GM19438 (cell line): Measurements from ENCODE around the gene CNTNAP5.

ENCODE experiments used
- ATAC-seq: cut with Tn5 transposase; IDR thresholded peaks from one replicate; pipeline ENCODE4 v1.9.1; 2021; ENCODE audit warnings: low read depth; ENCODE audit not compliant: unreplicated experiment

CNTNAP5 gene

DNA sequence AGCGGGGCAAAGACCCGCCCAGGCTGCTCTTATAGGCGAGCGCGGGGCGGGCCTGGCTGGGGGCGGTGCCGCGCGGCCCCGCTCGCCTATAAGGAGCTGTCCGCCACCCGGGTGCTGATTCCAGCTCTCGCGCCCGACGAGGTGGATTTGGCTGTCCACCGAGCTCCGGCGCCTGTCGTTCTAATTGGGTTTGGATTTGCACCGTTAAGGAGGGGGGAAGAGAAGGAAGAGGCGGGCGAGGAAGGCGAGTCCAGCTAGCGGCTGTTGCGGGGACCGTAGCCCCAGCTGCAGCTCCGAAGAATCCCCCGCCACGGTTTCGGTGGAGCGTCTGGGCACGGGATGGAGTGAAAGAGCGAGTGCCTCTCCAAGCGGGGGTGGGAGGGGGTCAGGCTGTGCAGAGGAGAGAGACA lies at the start of gene CNTNAP5:
CNTNAP5 (plus strand) TSS at position 117 of the 410 bp plus-strand sequence. CDS start 364 bp downstream, outside the sequence.
- no peak for ATAC-seq

DNA sequence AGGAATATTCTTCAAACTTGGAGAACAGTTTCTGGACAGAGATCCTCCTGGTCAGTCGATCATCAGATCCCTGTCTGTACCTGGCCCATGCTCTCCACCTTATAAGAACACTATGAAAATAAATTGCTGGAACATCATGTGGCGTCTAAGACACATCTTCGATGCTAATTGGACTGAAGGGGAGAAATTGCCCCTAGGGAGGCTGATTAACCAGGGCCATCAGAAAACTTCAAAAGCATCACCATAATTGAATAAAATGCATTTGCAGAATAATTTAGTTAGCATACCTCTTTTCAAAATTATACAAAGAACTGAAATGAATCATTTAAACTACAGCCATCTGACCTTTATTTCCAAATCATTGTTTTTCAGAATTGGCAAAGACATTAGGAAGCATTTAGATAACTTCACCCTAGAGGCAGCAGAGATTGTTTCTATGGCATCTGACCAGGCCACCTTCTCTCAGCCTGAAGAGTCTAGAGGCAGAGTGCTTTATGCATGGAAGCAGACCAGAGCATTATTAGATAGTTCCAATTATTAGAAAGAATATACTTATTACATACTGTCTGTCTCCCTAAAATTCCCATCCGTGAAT lies 48.9 kb upstream of the CNTNAP5 start:
- ATAC-seq, result no peak

- no peak for ATAC-seq
Measured at GRCh38 chr2:123993728-123994323, 31.3 kb upstream of the CNTNAP5 start.

- no peak for ATAC-seq
Measured at GRCh38 chr2:123999681-124000080, 25.4 kb upstream of the CNTNAP5 start.

- no peak for ATAC-seq
Measured at GRCh38 chr2:124001696-124002430, 23.2 kb upstream of the CNTNAP5 start.

- no peak for ATAC-seq
Measured at GRCh38 chr2:124018890-124019289, 6.2 kb upstream of the CNTNAP5 start.

DNA sequence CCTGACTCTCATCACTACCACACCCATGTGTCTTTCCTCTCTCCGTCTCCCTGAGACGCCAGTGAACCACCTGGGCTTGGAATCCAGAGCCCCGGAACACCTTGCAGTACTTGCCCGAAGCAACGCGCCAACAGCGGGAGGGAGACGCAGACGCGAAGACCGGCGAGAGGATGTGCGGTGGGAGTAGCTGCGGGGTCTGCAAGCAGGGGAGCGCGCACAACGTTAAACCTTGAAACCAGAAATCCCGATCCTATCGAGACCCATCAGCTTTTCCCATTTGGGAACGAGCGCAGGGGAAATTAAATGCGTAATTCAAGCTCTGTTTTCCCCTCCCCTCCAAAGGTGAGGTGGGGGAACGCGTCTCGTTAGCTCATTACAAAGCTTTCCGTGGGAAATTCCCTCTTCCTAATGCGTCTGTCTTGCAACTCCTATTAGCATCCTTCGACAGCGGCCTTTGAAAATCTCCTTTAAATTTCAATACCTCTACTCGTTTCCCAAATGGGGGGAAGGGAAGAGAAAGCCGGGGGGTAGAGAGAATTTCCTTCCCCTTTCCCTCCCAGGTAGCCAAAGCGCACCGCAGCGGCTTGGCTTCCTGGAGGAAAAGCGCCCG lies 421 bp upstream of the CNTNAP5 start:
- ATAC-seq, result no peak

- no peak for ATAC-seq
Measured at GRCh38 chr2:124025891-124026434, 876 bp downstream of the CNTNAP5 start.

DNA sequence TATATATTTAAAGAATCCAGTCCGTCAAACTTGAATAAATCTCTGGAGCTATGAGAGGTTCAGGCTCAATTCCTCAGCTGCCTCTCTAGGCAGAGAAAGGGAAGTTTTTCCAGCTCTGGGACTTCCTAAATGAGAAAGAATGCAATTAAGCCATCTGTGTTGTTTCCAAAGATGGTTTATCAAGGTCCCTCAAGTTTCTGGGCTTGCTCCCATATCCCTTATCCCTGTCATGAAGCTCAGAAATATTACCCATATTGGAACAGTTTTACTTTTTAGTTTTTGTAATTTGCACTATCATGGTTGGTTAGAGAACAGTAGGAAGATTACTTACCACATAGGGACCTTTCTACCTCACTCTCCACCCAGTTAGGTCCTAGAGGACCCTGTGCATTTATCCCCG lies 1.4 kb downstream of the CNTNAP5 start:
- no peak for ATAC-seq

- no peak for ATAC-seq
Measured at GRCh38 chr2:124027182-124027581, 2.1 kb downstream of the CNTNAP5 start.

DNA sequence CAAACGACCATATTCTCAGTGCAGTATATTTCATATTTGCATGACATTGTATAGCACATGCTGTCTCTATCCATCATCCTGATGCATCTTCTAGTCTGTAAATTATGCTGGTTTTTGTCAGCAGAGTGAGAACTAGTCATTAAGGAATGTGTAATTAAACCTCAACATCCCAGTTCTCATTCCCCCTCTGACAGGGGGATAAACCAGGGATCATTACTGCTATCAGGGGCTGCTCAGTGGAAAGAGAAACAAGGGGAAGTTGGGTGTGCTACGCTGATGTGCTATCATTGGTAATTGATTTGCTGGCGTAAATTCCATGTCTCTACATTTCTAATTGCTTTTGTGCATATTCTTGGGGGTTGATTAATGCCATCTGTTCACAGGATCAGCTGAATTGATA lies 7.7 kb downstream of the CNTNAP5 start:
- no peak for ATAC-seq

- no peak for ATAC-seq
Measured at GRCh38 chr2:124034265-124034664, 9.2 kb downstream of the CNTNAP5 start.

DNA sequence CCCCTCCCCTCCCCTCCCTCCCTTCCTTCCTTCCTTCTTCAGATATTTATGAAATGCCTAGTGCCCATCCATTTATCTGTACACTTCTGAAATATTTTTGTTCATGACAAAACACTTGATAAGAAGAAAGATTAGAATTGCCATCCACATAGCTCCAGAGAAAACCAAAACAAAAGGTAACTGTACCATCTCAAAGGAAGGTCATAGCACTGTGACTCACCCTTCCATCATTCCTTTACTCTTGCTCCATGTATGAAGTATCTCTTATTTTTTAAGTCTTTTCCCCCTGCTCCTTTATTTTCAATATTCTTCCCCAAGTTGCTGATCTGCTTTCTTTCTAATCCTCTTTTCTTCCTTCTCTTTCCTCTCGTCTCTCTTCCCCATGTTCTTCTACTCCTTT lies 9.9 kb downstream of the CNTNAP5 start:
- no peak for ATAC-seq

- no peak for ATAC-seq
Measured at GRCh38 chr2:124039032-124039431, 13.9 kb downstream of the CNTNAP5 start.

DNA sequence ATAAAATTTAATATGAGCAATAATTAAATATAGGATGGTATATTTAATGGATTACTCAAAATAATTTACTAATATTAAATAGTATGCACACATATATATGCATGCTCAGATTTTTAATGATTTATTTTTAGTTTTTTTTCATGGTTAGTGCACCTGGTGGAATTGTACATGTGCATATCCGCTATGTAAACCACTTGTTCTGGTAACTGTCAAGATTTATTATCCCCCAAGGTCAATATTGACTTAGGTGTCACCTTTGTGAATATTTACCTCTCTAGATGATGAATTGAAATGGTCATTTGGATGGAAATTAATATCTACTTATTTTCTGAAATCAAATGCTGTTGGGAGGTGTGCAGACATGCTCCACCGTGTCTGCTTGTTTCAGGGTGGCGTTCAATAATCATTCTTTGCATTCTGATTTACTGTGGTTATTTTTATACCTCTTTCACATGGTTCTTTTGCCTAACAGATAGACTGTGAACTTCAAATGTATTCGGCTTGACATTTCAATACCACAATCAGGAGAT lies 14.7 kb downstream of the CNTNAP5 start:
- no peak for ATAC-seq

GRCh38 chr2:124045894-124046293 lies 20.8 kb downstream of the CNTNAP5 start:
- ATAC-seq, result no peak

GRCh38 chr2:124046332-124046731 lies 21.2 kb downstream of the CNTNAP5 start:
- ATAC-seq, result no peak

GRCh38 chr2:124048102-124048501 lies 23.0 kb downstream of the CNTNAP5 start:
- no peak for ATAC-seq

DNA sequence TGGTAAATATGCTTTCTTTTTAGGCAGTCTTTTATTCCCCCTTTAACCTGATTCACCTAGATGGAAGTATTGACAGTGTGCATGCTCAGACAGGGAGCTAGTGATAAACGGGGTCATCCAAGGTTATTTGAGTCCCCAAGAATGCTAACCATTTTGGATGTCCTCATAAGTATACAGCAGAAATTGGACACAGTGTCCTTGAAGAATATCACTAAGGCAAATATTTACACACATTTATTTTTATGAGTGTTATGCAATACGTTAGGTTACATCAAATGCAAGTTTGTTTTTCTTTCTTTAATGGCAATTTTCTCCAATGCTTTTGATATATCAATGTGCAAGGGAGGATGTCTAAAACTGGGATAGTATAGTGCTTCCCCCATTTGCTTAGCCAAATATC lies 23.6 kb downstream of the CNTNAP5 start:
- ATAC-seq, result no peak

GRCh38 chr2:124049136-124049535 lies 24.0 kb downstream of the CNTNAP5 start:
- no peak for ATAC-seq
